A673 (cell line): ENCODE measurements around the gene NRGN. TPM values are rescaled to one million over a fixed set of nuclear protein-coding genes. Genes with fewer than 3 reads are reported as not detected.

ENCODE experiments used
- Bru-seq: library from RNA; stranded (reverse); fragments of 400-500 nt; gene quantifications from one replicate; lab custom pipeline; 2021; lab: Mats Ljungman, UMichigan
- BruChase-seq, 2 experiments: library from RNA; stranded (reverse); fragments of 400-500 nt; gene quantifications; one replicate each; lab custom pipeline; 2021; lab: Mats Ljungman, UMichigan
- BruUV-seq: library from RNA; stranded (reverse); fragments of 400-500 nt; replicated peaks from 2 replicates; lab custom pipeline; 2021; lab: Mats Ljungman, UMichigan
- CTCF ChIA-PET: fragments of 300-600 bp; sonication (Branson Sonifier 250); formaldehyde crosslinking; loops from one replicate; lab custom pipeline; 2022; ENCODE audit warnings: antibody characterized with exemption; lab: Charles Lee
- POLR2A ChIA-PET: fragments of 300-600 bp; sonication (Branson Sonifier 250); formaldehyde crosslinking; loops from one replicate; lab custom pipeline; 2022; ENCODE audit warnings: antibody characterized with exemption; ENCODE audit not compliant: low non-redundant PET; lab: Charles Lee
- DNase-seq: peaks from one replicate; pipeline ENCODE4 v3.0.0-alpha.2; 2015; ENCODE audit warnings: low spot score
- H3K27ac ChIP-seq: fragments of 200-600 bp; sonication (generic); 2 replicates; pipeline ENCODE4 v1.5.1; 2016; ENCODE audit warnings: mixed run types, low read depth, mild to moderate bottlenecking, mixed read lengths, antibody characterized with exemption, low read length; ENCODE audit not compliant: poor library complexity, severe bottlenecking
- H3K27me3 ChIP-seq: fragments of 200-600 bp; sonication (generic); replicated peaks from 2 replicates; pipeline ENCODE4 v1.6.1; 2017; ENCODE audit warnings: mixed run types, low read depth, mild to moderate bottlenecking, mixed read lengths, antibody characterized with exemption, low read length; ENCODE audit not compliant: insufficient read depth, poor library complexity
- H3K36me3 ChIP-seq: fragments of 200-600 bp; sonication (generic); 2 replicates; pipeline ENCODE4 v1.6.1; 2016; ENCODE audit warnings: mixed run types, mild to moderate bottlenecking, mixed read lengths, antibody characterized with exemption, low read length; ENCODE audit not compliant: insufficient read depth, poor library complexity, severe bottlenecking
- H3K4me1 ChIP-seq: fragments of 200-600 bp; sonication (generic); 2 replicates; pipeline ENCODE4 v1.6.1; 2017; ENCODE audit warnings: mixed run types, mild to moderate bottlenecking, mixed read lengths, antibody characterized with exemption, low read length; ENCODE audit not compliant: insufficient read depth, poor library complexity, severe bottlenecking
- H3K4me3 ChIP-seq: fragments of 200-600 bp; sonication (generic); 2 replicates; pipeline ENCODE4 v1.5.1; 2016; ENCODE audit warnings: low read depth, mixed run types, mild to moderate bottlenecking, mixed read lengths, low read length; ENCODE audit not compliant: poor library complexity, severe bottlenecking
- H3K9me3 ChIP-seq: fragments of 200-600 bp; sonication (generic); 2 replicates; pipeline ENCODE4 v1.6.1; 2016; ENCODE audit warnings: mixed run types, low read depth, mild to moderate bottlenecking, mixed read lengths, antibody characterized with exemption, low read length; ENCODE audit not compliant: poor library complexity, severe bottlenecking
- CTCF ChIP-seq: fragments of 300-800, 200-600 bp; sonication (generic); conservative IDR thresholded peaks from 2 replicates; pipeline ENCODE4 v1.5.1; 2017; ENCODE audit warnings: low read depth, mild to moderate bottlenecking, antibody characterized with exemption, low read length, moderate library complexity, mixed read lengths
- EZH2 ChIP-seq: fragments of 200-600 bp; sonication (generic); IDR thresholded peaks from 2 replicates; pipeline ENCODE4 v1.6.1; 2017; ENCODE audit warnings: borderline replicate concordance, low read depth, mild to moderate bottlenecking, mixed read lengths, antibody characterized with exemption, low read length; ENCODE audit not compliant: poor library complexity, severe bottlenecking
- intact Hi-C: fragments of 100-400 bp; cut with micrococcal nuclease; formaldehyde crosslinking; loops from one replicate; pipeline ENCODE4 v1.10.0; 2022; ENCODE audit not compliant: unreplicated experiment
- long read RNA-seq: library from polyadenylated mRNA; stranded (forward); transcript quantifications from one replicate; pipeline ENCODE4 v2.0.0, GENCODE V29; 2022
- total RNA-seq: library from RNA; stranded (reverse); gene quantifications from 2 replicates; pipeline ENCODE4 v1.2.3, GENCODE V29; 2021

NRGN gene
- total RNA-seq (38.1 and 43.8 TPM in 2 replicates), Bru-seq, nascent RNA (percentile 61 among the genes with signal in this experiment), BruChase-seq, experiment 1, labeled RNA remaining after a 2-hour chase (percentile 48 among the genes with signal in this experiment), BruChase-seq, experiment 2, labeled RNA remaining after a 6-hour chase (percentile 45 among the genes with signal in this experiment)
- long read RNA-seq, partial matches to known transcripts = 3 of 51 reads
- long read RNA-seq, other reads (novel, unspliced or antisense) = 48 of 51 reads

- ChIA-PET POLR2A (no interaction called here), CTCF (no interaction called here)
- H3K9me3 ChIP-seq = no peaks in the 10 kb centered on the region
- H3K4me3 ChIP-seq = peak within 1 kb of the TSS; percentile 81
- intact Hi-C loops = no loop called here
- no peak for TF ChIP-seq EZH2
- TF ChIP-seq CTCF = no peak
- BruUV-seq = no TSS peak
- H3K4me1 ChIP-seq = peaks cover 22% of the 10 kb centered on the region
- H3K27ac ChIP-seq = peak within 1 kb of the TSS; percentile 9
- no peaks in the 10 kb centered on the region for H3K36me3 ChIP-seq
- peak; percentile 98 for DNase-seq
- no peaks in the 10 kb centered on the region for H3K27me3 ChIP-seq
Observed at GRCh38 chr11:124739479-124740276, at the start of gene NRGN. Gene NRGN, plus strand, starts transcription at chr11:124739942. Its CDS starts 143 bp downstream, at chr11:124740085.

GRCh38 chr11:124693142-124693541, 46.6 kb upstream of the NRGN start:
- Histone ChIP-seq H3K27ac (no peak overlapping the region), H3K9me3 (no peaks in the 10 kb centered on the region), H3K4me1 (no peaks in the 10 kb centered on the region), H3K27me3 (no peaks in the 10 kb centered on the region), H3K36me3 (no peaks in the 10 kb centered on the region), H3K4me3 (no peak overlapping the region)
- no TSS peak for BruUV-seq
- DNase-seq = no peak
- intact Hi-C loops = no loop called here
- ChIA-PET POLR2A (no interaction called here), CTCF (no interaction called here)
- TF ChIP-seq CTCF (no peak), EZH2 (no peak)

GRCh38 chr11:124699547-124699946, 40.2 kb upstream of the NRGN start:
- Histone ChIP-seq H3K9me3 (no peaks in the 10 kb centered on the region), H3K36me3 (no peaks in the 10 kb centered on the region), H3K27ac (no peak overlapping the region), H3K4me1 (no peaks in the 10 kb centered on the region), H3K27me3 (no peaks in the 10 kb centered on the region), H3K4me3 (no peak overlapping the region)
- ChIA-PET POLR2A (no interaction called here), CTCF (no interaction called here)
- intact Hi-C loops = no loop called here
- DNase-seq = no peak
- no peak for TF ChIP-seq EZH2
- no peak for TF ChIP-seq CTCF
- no TSS peak for BruUV-seq
